ENCODE data around the gene PCSK2. TPM values are rescaled to one million over a fixed set of nuclear protein-coding genes. Genes with fewer than 3 reads are reported as not detected.

The PCSK2 gene
- total RNA-seq, 1 experiment from 2014 or later: not detected

- Mint-ChIP-seq H3K27ac (ENCODE audit: unreplicated experiment) (no peak overlapping the region), H3K4me3 (ENCODE audit: unreplicated experiment) (no peak overlapping the region), H3K9me3 (ENCODE audit: unreplicated experiment) (no peaks in the 10 kb centered on the region), H3K27me3 (ENCODE audit: insufficient read depth, unreplicated experiment) (peaks cover 27% of the 10 kb centered on the region), H3K4me1 (ENCODE audit: low read depth, unreplicated experiment) (no peaks in the 10 kb centered on the region), H3K36me3 (ENCODE audit: insufficient read depth, unreplicated experiment) (no peaks in the 10 kb centered on the region)
- intact Hi-C loops (cut with micrococcal nuclease; ENCODE audit: unreplicated experiment): no loop called here
- Histone ChIP-seq H3K36me3 (ENCODE audit: control insufficient read depth, insufficient read depth, low read length) (no peaks in the 10 kb centered on the region), H3K27me3 (replicated peaks; ENCODE audit: control insufficient read depth, insufficient read depth, low read length) (no peaks in the 10 kb centered on the region), H3K4me3 (ENCODE audit: low read depth, low read length) (no peak overlapping the region), H3K4me1 (no peaks in the 10 kb centered on the region), H3K9me3 (no peaks in the 10 kb centered on the region)
- ChIA-PET CTCF (no interaction called here), POLR2A (no interaction called here)
- BruUV-seq (replicated peaks): no TSS peak
- TF ChIP-seq, protein P1, sequence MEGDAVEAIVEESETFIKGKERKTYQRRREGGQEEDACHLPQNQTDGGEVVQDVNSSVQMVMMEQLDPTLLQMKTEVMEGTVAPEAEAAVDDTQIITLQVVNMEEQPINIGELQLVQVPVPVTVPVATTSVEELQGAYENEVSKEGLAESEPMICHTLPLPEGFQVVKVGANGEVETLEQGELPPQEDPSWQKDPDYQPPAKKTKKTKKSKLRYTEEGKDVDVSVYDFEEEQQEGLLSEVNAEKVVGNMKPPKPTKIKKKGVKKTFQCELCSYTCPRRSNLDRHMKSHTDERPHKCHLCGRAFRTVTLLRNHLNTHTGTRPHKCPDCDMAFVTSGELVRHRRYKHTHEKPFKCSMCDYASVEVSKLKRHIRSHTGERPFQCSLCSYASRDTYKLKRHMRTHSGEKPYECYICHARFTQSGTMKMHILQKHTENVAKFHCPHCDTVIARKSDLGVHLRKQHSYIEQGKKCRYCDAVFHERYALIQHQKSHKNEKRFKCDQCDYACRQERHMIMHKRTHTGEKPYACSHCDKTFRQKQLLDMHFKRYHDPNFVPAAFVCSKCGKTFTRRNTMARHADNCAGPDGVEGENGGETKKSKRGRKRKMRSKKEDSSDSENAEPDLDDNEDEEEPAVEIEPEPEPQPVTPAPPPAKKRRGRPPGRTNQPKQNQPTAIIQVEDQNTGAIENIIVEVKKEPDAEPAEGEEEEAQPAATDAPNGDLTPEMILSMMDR (IDR thresholded peaks at IDR 0.05; ENCODE audit: insufficient read depth in 1 of 2, low read depth in 1 of 2, low read length in 1 of 2, severe bottlenecking in 1 of 2, unreplicated experiment in 1 of 2): no peak
- no peak for DNase-seq
Measured at GRCh38 chr20:17316316-17317038, 89.6 kb downstream of the PCSK2 start.

GRCh38 chr20:17317341-17317740 is 90.5 kb downstream of the PCSK2 start:
- intact Hi-C loops (cut with micrococcal nuclease; ENCODE audit: unreplicated experiment): no loop called here
- no TSS peak for BruUV-seq (replicated peaks)
- no peak overlapping the region for H3K4me3 ChIP-seq (ENCODE audit: low read depth, low read length)
- ChIA-PET POLR2A (no interaction called here), CTCF (no interaction called here)
- no peaks in the 10 kb centered on the region for H3K36me3 Mint-ChIP-seq (ENCODE audit: insufficient read depth, unreplicated experiment)
- no peak overlapping the region for H3K4me3 Mint-ChIP-seq (ENCODE audit: unreplicated experiment)
- H3K4me1 Mint-ChIP-seq (ENCODE audit: low read depth, unreplicated experiment): no peaks in the 10 kb centered on the region
- H3K27ac Mint-ChIP-seq (ENCODE audit: unreplicated experiment): no peak overlapping the region
- H3K9me3 ChIP-seq: no peaks in the 10 kb centered on the region
- H3K27me3 ChIP-seq (replicated peaks; ENCODE audit: control insufficient read depth, insufficient read depth, low read length): no peaks in the 10 kb centered on the region
- H3K36me3 ChIP-seq (ENCODE audit: control insufficient read depth, insufficient read depth, low read length): no peaks in the 10 kb centered on the region
- TF ChIP-seq, protein P1 (IDR thresholded peaks at IDR 0.05; ENCODE audit: insufficient read depth in 1 of 2, low read depth in 1 of 2, low read length in 1 of 2, severe bottlenecking in 1 of 2, unreplicated experiment in 1 of 2): no peak
- H3K4me1 ChIP-seq: no peaks in the 10 kb centered on the region
- no peaks in the 10 kb centered on the region for H3K9me3 Mint-ChIP-seq (ENCODE audit: unreplicated experiment)
- peaks cover 29% of the 10 kb centered on the region for H3K27me3 Mint-ChIP-seq (ENCODE audit: insufficient read depth, unreplicated experiment)
- no peak for DNase-seq

GRCh38 chr20:17320456-17320855 is 93.6 kb downstream of the PCSK2 start:
- Mint-ChIP-seq H3K9me3 (ENCODE audit: unreplicated experiment) (no peaks in the 10 kb centered on the region), H3K4me1 (ENCODE audit: low read depth, unreplicated experiment) (no peaks in the 10 kb centered on the region), H3K27me3 (ENCODE audit: insufficient read depth, unreplicated experiment) (peaks cover 21% of the 10 kb centered on the region), H3K36me3 (ENCODE audit: insufficient read depth, unreplicated experiment) (no peaks in the 10 kb centered on the region), H3K4me3 (ENCODE audit: unreplicated experiment) (no peak overlapping the region), H3K27ac (ENCODE audit: unreplicated experiment) (no peak overlapping the region)
- H3K4me3 ChIP-seq (ENCODE audit: low read depth, low read length): no peak overlapping the region
- POLR2A ChIA-PET: no interaction called here
- no peaks in the 10 kb centered on the region for H3K36me3 ChIP-seq (ENCODE audit: control insufficient read depth, insufficient read depth, low read length)
- CTCF ChIA-PET: no interaction called here
- intact Hi-C loops (cut with micrococcal nuclease; ENCODE audit: unreplicated experiment): loop anchor here (10.0 kb wide), 1 partner anchor 114 kb away; no protein-coding TSS in a partner anchor
- no TSS peak for BruUV-seq (replicated peaks)
- no peaks in the 10 kb centered on the region for H3K9me3 ChIP-seq
- H3K27me3 ChIP-seq (replicated peaks; ENCODE audit: control insufficient read depth, insufficient read depth, low read length): no peaks in the 10 kb centered on the region
- TF ChIP-seq, protein P1 (IDR thresholded peaks at IDR 0.05; ENCODE audit: insufficient read depth in 1 of 2, low read depth in 1 of 2, low read length in 1 of 2, severe bottlenecking in 1 of 2, unreplicated experiment in 1 of 2): no peak
- no peak for DNase-seq
- H3K4me1 ChIP-seq: no peaks in the 10 kb centered on the region
